Left forelimb (tissue), 1 donor: ENCODE measurements around the gene SRA1.

ENCODE experiments used
- DNase-seq: peaks from one replicate; pipeline ENCODE4 v3.0.0-alpha.2; 2018; ENCODE audit warnings: low spot score

SRA1 gene

DNA sequence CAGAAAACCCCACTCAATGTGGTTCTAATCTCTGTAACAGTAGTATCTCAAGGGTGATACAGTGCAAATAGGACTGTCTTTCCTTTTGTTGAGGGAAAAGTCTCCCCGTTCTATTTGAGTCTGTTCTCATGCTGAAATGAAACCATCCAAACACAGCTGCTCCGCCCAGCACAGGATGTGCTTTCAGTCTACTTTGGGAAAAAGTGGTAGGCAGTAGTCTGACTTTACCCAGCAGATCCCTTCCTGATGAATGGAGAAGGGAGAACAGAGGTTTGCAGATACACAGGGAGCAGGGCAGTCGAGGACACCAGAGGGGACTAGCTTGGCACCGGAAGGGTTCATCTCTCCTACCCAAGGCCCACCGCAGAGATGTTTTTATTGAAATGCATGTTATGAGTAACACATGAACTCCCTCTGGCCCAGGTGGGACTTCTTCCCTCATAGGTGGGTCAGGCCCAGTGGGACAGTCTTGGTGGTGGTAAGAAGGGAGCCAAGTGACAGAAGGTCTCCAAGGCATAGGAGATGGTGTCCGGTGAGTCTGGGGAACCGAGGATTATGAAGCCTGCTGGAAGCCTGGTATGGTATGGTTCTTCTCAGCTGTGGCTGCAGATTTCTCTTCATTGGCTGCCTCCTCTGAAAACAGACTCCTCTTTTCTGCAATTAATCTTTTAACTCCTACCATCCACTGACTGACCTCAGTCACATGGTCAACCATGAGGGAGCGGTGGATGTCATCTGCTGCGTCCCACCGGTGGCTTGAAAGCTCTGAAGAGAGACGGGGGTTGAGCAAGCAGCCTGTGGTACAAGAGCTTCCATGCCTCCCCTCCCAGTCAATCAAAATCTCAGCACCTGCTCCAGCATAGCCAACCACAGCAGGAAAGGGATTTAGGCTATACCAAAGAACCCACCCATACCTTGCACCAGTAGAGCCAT lies 6.9 kb downstream of the SRA1 start:
- no peak for DNase-seq

DNA sequence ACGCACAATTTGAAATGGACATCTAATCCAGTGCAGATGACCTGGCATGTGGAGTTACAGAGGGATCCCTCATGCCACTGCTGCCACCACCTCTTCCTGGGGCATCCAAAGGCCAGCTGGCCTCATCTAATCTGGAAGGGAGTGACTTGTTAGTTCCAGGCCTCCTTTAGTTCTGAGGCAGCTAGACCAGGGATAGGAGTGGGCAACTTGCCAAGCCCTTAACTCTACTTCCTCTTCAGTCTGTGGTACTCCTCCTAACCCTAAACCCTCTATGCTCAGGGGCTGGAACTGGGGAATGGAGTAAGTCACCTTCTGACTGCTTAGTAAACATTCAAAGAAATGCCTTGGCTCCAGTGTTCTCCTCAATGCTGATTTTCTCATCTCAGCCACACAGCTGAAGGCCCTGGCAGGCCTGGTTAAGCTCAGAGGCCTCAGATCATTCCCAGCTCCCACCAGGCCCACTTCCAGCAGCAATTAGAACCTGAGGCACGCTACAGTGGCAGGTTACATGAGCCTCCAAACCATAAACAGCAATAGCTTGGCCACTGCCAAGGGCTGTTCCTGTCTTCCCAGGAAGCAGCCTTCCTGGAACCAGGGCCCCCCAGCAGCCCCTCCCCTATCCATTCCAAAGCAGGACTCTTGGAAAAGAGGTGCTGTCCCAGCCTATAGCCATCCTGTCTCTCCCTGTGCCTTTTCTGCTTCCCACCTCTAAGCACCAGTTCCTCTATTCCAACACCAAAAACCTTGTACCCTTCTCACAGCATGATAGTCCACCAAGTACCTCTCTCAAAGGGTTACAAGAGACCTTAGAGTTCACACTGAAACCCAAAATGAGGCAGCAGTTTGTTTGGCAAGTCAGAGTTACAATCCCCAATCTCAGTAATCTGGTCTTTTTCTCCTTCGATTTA lies 7.8 kb downstream of the SRA1 start:
- no peak for DNase-seq

DNA sequence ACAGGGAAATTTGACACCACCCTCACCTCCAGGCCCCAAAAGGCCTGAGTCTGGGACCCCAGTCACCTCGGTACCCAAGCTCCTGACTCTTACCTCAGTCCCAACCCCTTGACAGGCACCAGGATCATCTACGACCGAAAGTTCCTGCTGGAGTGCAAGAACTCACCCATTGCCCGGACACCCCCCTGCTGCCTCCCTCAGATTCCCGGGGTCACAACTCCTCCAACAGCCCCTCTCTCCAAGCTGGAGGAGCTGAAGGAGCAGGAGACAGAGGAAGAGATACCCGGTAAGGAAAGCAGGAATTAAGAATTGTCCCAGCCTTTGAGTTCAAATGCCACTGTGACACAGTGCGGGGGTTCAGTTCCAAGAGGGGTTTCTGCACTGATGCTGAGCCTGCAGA lies 8.5 kb downstream of the SRA1 start:
- DNase-seq: no peak

DNA sequence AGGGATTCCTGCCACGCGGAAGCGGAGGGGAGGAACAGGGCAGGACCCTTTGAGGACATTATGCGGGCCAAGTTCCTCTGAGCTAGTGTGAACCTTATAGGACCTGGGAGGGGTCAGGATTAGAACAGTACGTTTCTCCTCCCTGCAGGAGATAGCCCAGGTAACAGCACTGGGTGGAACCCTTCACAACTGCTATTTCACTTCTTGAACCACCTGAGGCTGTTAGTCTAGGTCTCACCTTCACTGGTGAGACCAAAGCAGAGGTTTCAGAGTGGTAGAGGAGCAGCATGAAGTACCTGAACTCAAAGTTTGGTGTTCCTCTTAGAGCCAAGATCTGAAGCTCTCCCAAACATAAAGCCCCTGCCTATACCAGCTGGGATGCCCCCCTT lies 9.0 kb downstream of the SRA1 start:
- no peak for DNase-seq

DNA sequence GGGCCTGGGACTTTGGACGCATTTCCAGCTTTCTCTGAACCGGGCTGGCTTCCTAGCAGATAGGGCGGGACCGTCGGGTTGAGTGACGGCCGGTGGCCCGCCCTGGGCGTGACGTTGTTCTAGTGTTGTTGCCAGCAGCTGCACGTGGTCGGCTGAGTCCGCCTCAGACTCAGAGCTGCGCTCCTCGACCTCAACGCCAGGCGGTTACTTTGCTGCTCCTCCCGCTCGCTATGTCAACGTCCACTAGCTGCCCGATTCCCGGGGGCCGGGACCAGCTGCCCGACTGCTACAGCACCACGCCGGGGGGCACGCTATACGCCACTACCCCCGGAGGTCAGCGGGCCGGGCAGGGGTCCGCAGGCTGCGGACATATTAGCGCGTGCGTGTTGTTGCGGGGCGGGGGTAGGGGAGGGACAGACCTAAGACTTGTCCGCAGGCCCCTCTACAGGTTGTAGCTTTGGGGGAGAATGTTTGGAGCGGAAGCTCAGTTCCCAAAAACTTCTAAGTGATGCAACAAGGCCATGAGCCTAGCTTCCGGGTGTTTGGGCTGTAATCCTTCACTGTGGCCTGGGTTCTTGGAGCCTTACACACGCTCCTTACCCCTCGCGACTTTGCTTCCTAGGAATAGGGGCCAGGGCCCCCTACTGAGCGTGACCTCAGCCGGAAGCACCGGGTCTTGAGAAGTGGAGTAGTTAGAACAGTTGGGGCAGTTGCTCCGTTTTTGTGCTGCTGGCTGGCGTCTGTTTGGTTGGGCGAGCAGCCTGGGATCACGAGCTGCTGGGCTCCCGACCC lies 9.6 kb downstream of the SRA1 start, which contains the start of gene EIF4EBP3:
TSS of gene EIF4EBP3 (plus strand) at position 155 of the 792 bp plus-strand sequence. CDS start at position 231, 76 bp downstream.
- peak; percentile 99 for DNase-seq

DNA sequence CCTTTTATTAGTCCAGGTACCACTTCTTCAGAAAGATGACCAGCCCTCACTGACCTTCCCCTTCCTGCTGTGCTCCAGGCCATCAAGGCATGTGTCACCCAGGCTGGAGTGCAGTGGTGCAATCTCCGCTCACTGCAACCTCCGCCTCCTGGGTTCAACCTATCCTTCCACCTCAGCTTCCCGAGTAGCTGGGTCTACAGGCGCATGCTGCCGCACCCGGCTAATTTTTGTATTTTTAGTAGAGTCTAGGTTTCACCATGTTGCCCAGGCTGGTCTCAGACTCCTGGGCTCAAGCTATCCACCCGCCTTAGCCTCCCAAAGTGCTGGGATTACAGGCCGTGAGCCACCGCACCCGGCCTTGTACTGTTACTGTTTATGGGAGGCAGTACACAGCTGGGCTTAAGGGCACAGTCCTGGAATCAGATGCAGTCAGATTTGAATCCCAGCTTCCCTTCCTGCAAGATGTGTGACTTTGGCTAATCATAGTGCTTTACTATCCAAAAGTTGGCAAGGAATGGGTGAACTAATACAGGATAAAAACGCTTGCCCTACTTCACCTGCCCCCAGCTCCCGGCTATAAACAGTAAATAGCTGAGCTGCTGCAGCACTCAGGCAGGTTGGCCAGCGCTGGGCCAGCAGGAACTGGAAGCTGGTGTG lies 10.3 kb downstream of the SRA1 start:
- DNase-seq: no peak

DNA sequence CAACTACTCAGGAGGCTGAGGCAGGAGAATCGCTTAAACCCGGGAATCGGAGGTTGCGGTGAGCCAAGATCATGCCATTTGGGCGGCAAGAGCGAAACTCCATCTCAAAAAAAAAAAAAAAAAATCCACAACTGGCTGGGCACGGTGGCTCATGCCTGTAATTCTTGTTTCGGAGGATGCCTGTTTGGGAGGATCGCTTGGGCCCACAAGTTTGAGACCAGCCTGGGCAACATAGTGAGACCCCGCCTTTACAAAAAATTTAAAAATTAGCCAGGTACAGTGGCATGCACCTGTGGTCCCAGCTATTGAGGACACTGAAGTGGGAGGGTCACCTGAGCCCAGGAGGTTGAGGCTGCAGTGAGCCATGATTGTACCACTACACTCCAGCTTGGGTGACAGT lies 11.7 kb downstream of the SRA1 start:
- no peak for DNase-seq

DNA sequence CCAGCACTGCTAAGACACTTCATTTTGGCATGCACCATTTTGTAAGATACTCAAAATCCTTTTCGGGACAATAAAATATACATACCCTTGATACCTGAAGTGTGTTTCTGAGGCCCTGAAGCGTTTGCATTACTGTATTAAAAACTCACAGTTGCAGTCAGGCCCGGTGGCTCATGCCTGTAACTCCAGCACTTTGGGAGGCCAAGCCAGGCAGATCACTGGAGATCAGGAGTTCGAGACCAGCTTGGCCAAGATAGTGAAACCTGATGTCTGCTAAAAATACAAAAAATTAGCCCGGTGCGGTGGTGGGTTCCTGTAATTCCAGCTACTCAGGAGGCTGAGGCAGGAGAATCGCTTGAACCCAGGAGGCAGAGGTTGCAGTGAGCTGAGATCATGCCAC lies 12.3 kb downstream of the SRA1 start:
- DNase-seq: no peak

DNA sequence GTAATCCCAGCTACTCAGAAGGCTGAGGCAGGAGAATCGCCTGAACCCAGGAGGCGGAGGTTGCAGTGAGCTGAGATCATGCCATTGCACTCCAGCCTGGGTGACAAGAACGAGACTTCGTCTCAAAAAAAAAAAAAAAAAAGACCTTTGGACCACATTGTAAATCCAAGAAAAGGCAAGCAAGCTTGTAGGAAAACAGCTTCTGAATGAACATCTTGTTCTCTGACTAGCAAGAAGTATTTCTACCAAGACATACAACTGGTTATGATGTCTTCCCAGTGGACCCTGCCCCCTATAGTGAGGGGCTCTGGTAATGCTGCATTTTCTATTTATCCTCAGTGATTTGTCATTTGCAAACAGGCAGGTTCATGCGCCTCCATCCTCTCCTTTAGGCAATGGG lies 14.3 kb downstream of the SRA1 start:
- no peak for DNase-seq

DNA sequence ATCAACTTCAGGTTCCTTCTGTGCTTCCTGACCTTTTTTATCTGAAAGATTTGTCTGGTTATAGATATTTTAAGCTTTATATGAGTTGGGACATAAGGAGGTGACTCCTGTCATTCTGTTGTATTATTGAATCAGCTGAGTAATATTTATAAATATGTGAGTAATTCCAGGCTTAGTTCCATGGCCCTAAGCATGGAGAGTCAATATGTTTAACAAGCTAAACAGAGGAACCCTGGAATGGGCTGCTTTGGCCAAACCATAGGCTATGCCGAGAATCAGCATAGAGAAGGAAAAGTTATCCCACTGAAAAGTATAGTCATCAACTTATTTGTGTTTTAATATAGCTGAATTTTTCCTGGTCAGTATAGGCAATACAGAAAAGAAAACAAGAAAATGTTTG lies 17.0 kb downstream of the SRA1 start:
- DNase-seq: no peak

DNA sequence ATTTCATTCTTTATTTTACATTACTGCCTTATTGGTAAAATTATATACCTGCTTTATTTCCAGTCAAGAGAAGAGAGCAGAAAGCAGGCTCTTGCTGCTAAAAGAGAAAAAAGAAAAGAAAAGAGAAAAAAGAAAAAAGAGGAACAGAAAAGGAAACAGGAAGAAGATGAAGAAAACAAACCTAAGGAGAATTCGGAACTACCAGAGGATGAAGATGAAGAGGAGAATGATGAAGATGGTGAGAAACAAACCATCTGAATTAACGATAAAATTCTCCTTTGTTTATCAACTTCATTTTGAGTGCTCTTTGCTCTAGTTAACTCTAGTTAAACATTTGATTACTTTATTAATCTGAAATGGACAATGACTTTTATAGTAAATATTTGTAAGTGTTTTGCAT lies 33.3 kb downstream of the SRA1 start:
- no peak for DNase-seq

DNA sequence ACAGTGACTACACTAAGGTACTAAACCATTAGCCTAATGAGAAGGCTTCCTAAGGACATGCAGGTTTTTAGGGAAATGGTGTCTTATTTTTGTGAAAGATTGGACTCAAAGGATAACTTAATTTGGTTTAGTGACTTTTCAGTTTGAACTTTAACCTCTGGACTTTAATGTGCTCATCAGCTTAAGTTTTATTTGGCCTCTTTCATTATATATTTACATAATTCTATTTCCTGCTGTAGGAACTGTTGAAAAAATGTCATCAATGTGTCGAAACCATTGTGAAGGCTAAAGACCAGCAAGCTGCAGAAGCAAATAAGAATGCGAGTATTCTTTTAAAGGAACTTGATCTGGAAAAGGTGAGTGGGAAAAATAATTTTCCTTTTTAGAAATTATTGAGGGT lies 44.1 kb downstream of the SRA1 start:
- no peak for DNase-seq

DNA sequence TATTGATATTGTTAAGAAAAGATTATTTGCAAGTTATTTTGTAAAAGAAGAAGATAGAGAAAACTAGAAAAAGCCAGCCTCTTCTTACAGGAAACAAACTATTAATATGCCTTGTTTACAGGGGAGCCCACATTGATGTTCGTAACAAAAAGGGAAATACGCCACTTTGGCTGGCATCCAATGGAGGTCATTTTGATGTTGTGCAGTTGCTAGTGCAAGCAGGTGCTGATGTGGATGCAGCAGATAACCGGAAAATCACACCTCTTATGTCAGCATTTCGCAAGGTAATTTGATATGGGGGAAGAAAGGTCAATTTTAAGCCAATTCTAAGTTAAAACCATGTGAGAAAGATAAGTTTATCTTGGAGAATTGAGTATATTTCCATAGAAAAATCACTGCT lies 47.4 kb downstream of the SRA1 start:
- DNase-seq: no peak

DNA sequence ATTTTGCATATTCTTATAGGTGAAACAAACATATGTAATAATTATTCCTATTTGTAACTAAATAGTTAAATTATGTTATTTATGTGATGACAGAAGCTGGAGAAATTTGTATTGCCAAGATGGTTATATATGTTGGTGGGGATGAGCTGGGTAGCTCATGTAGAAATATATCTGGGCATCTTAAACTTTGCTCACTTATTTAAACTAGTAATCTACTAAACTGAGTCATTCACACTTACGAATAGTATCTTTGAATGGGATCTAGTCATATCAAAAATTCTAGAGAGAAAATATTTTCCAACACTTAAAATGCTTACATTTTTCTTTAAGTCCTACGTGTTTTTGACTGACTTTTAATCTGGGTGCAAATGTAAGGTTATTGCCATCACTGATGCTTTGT lies 54.4 kb downstream of the SRA1 start:
- no peak for DNase-seq
